IPS DF 6.9 (cell line): ENCODE data around the gene TM9SF4.
A peak's percentile ranks its signal among the peaks of the same experiment; 100 is the strongest.
"Not testable (repeated sequence)": the region's sequence is repeated elsewhere in the genome, so short reads cannot be mapped to it uniquely, and the experiment has no call there.

ENCODE experiments used
- DNase-seq: peaks from one replicate; pipeline ENCODE4 v3.0.0-alpha.2; 2013; ENCODE audit warnings: low read depth, low spot score
- H3K27ac ChIP-seq: one replicate; pipeline ENCODE4 v1.5.1; 2013; ENCODE audit warnings: low read length, control low read depth
- H3K27me3 ChIP-seq: 2 replicates; pipeline ENCODE4 v1.6.1; 2013; ENCODE audit warnings: mild to moderate bottlenecking, low read length; ENCODE audit not compliant: control insufficient read depth, insufficient read depth
- H3K36me3 ChIP-seq: 2 replicates; pipeline ENCODE4 v1.6.1; 2013; ENCODE audit warnings: low read length; ENCODE audit not compliant: control insufficient read depth, insufficient read depth
- H3K4me1 ChIP-seq: 2 replicates; pipeline ENCODE4 v1.6.1; 2013; ENCODE audit warnings: low read length; ENCODE audit not compliant: control insufficient read depth, insufficient read depth
- H3K4me3 ChIP-seq: 2 replicates; pipeline ENCODE4 v1.5.1; 2013; ENCODE audit warnings: mild to moderate bottlenecking, low read length
- H3K9me3 ChIP-seq: 2 replicates; pipeline ENCODE4 v1.6.1; 2013; ENCODE audit warnings: low read length, inconsistent platforms; ENCODE audit not compliant: control insufficient read depth, insufficient read depth
- WGBS: extraction: QIAGEN DNeasy Blood & Tissue Kit; methylation state at CpG from one replicate; pipeline ENCODE4 v1.1.7; 2013; ENCODE audit warnings: mixed read lengths, missing lambda C conversion rate; ENCODE audit not compliant: insufficient read length, insufficient coverage; 5-methylcytosine and 5-hydroxymethylcytosine counted together

Gene TM9SF4

GRCh38 chr20:32189691-32190615 lies 80.4 kb downstream of the TM9SF4 start:
- H3K27ac ChIP-seq, result no peak overlapping the region
- no peaks in the 10 kb centered on the region; the same call in 1 of the 2 replicates for H3K4me1 ChIP-seq
- H3K4me3 ChIP-seq, result peak overlapping the region; percentile 36; the same call in 1 of the 2 replicates
- H3K27me3 ChIP-seq, result no peaks in the 10 kb centered on the region
- H3K9me3 ChIP-seq, result no peaks in the 10 kb centered on the region
- no peaks in the 10 kb centered on the region for H3K36me3 ChIP-seq
- WGBS, result no CpG with 5 or more reads among the region's 88 CpGs
- no peak for DNase-seq

- Histone ChIP-seq H3K27me3 (no peaks in the 10 kb centered on the region), H3K27ac (no peak overlapping the region), H3K4me1 (no peaks in the 10 kb centered on the region; the same call in 1 of the 2 replicates), H3K9me3 (no peaks in the 10 kb centered on the region), H3K36me3 (peaks cover 6% of the 10 kb centered on the region; the same call in 1 of the 2 replicates), H3K4me3 (peak overlapping the region; percentile 36; the same call in 1 of the 2 replicates)
- no CpG with 5 or more reads among the region's 14 CpGs for WGBS
- DNase-seq, result no peak
These were observed 81.3 kb downstream of the TM9SF4 start for GRCh38 chr20:32190616-32191415.

DNA sequence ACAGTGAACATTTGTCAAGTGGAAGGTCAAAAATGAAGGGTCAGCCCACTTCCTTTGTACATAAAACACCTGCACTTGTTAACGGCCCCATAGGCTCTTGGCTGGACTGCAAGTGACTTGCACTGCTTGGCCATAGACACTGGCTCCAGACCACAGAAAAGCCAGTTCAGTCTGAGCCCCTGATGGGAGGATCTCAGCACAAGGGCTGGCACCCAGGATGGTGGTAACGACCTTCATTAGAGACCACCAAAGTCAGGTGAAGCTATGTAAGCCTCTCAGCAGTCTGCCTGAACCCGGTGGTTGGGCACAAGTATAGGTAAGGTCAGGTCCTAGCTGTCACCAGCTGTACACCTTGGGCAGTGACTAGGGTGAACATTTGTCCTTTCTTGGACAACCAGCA lies 81.9 kb downstream of the TM9SF4 start:
- no peaks in the 10 kb centered on the region; the same call in 1 of the 2 replicates for H3K4me1 ChIP-seq
- H3K36me3 ChIP-seq, result peaks cover 9% of the 10 kb centered on the region; the same call in 1 of the 2 replicates
- no CpG with 5 or more reads among the region's 3 CpGs for WGBS
- no peak for DNase-seq
- no peak overlapping the region for H3K4me3 ChIP-seq
- no peaks in the 10 kb centered on the region for H3K27me3 ChIP-seq
- no peak overlapping the region for H3K27ac ChIP-seq
- no peaks in the 10 kb centered on the region for H3K9me3 ChIP-seq

GRCh38 chr20:32191873-32192272 lies 82.4 kb downstream of the TM9SF4 start:
- H3K27me3 ChIP-seq, result no peaks in the 10 kb centered on the region
- no peaks in the 10 kb centered on the region; the same call in 1 of the 2 replicates for H3K4me1 ChIP-seq
- DNase-seq, result no peak
- H3K4me3 ChIP-seq, result no peak overlapping the region
- no peaks in the 10 kb centered on the region for H3K9me3 ChIP-seq
- H3K36me3 ChIP-seq, result peaks cover 11% of the 10 kb centered on the region
- H3K27ac ChIP-seq, result no peak overlapping the region

DNA sequence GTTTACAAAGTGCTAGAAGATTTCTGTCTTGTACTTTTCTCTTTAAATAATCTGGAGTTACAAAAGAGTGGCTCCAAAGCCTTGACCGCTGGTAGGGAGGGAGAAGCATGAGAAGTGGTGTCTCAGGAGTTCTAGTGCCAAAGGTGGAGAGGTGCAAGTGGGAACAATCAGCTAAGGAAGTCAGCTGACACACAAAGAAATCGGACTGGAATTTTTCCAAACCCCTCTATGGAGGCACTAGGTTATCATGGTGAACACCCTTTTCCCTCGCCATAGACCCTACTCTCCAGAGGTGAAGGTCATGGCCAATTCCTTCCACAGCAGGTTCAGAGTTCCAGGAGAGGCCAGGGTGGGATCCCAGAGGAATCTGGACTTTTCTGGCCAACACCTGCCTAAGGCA lies 83.2 kb downstream of the TM9SF4 start:
- no CpG with 5 or more reads among the region's 3 CpGs for WGBS
- DNase-seq, result no peak
- H3K4me1 ChIP-seq, result no peaks in the 10 kb centered on the region; the same call in 1 of the 2 replicates
- no peak overlapping the region for H3K27ac ChIP-seq
- H3K27me3 ChIP-seq, result no peaks in the 10 kb centered on the region
- H3K4me3 ChIP-seq, result no peak overlapping the region
- H3K36me3 ChIP-seq, result peaks cover 15% of the 10 kb centered on the region
- H3K9me3 ChIP-seq, result no peaks in the 10 kb centered on the region

DNA sequence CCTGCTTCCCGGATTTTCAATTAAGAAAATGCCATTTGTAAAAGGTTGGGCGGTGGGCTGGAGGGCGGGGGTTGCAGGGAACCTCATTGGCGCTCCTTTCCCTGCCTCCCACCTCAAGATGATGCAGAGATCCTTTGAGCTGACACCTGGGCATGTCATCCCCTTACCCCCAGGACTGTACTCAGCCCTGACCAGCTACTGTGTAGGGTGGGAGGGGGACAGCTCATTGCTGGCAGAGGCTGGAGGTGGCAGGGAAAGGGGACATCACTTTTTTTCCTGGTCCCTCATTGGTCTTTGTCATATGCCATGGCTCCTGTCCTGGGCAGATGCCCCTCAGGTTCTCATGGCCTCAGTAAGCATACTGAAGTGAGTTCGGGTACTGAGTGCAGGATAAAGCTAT lies 83.8 kb downstream of the TM9SF4 start:
- H3K4me3 ChIP-seq, H3K9me3 ChIP-seq, H3K27me3 ChIP-seq, H3K27ac ChIP-seq, DNase-seq, H3K4me1 ChIP-seq: not testable (repeated sequence)
- peaks cover 17% of the 10 kb centered on the region for H3K36me3 ChIP-seq
- no CpG with 5 or more reads among the region's 5 CpGs for WGBS

DNA sequence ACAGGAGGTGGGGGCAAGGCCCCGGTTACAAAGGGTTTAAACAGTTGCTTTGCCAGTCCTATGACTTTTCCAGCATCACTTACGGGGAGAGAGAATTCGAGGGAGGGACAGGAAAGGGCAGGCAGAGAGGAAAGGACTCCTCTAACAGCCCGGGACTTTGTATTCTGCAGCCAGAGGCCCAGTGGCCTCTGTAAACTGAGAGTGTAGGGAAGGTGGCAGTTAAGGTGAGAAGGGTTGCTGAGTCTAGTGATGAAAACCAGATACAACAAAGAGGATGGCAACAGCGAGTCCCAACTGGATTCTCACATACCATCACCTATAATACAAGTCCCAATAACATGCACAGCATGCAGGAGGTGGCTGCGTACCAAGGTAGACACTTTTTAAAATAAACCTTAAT lies 84.5 kb downstream of the TM9SF4 start:
- WGBS, result no CpG with 5 or more reads among the region's 6 CpGs
- Histone ChIP-seq H3K36me3 (peaks cover 17% of the 10 kb centered on the region), H3K9me3 (no peaks in the 10 kb centered on the region), H3K27me3 (no peaks in the 10 kb centered on the region), H3K4me1 (no peaks in the 10 kb centered on the region; the same call in 1 of the 2 replicates), H3K4me3 (no peak overlapping the region), H3K27ac (no peak overlapping the region)
- no peak for DNase-seq

DNA sequence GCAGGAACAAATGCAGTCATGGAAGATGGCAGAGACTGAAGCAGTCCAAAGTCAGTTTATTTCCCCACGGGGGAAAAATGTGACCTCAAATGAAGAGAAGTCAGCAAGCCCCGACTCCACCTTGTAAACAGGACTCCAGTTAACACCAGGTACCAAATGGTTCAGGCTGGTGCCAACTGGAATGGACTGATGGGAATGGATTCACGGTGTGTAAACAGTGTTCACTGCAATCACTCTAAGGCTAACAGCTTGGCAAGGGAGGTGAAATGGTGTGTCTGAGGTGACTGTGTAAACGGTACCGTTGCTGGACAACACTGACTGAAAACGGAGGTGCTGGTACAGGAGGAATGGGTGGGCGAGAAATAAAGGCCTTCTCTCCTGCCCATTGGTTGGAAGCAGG lies 86.1 kb downstream of the TM9SF4 start:
- Histone ChIP-seq H3K27me3 (no peaks in the 10 kb centered on the region), H3K36me3 (peaks cover 21% of the 10 kb centered on the region), H3K27ac (no peak overlapping the region), H3K9me3 (no peaks in the 10 kb centered on the region), H3K4me3 (no peak overlapping the region), H3K4me1 (no peaks in the 10 kb centered on the region; the same call in 1 of the 2 replicates)
- no CpG with 5 or more reads among the region's 7 CpGs for WGBS
- DNase-seq, result no peak

DNA sequence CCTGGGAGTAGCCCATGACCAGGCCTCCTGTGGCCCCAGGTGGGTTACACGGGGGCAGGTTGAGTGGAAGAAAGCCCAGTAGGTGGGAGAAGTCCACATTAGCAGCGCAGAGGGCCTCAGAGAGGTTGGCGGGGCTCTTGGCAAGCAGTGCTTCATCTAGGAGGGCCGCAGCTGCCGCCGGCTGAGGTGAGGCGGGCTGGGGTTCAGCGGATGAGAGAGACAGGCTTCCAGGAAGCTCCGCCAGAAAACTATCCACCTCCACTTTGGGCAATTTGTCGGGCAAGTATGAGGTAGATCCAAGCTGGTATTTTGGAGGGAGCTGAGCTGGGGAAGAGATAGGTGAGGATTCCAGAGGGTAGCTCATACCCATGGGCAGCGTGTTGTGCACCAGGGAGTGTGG lies 87.1 kb downstream of the TM9SF4 start:
- H3K36me3 ChIP-seq, result peaks cover 25% of the 10 kb centered on the region
- not testable (repeated sequence) for H3K27me3 ChIP-seq, H3K4me3 ChIP-seq, H3K27ac ChIP-seq, DNase-seq, H3K9me3 ChIP-seq, H3K4me1 ChIP-seq
- no CpG with 5 or more reads among the region's 11 CpGs for WGBS

DNA sequence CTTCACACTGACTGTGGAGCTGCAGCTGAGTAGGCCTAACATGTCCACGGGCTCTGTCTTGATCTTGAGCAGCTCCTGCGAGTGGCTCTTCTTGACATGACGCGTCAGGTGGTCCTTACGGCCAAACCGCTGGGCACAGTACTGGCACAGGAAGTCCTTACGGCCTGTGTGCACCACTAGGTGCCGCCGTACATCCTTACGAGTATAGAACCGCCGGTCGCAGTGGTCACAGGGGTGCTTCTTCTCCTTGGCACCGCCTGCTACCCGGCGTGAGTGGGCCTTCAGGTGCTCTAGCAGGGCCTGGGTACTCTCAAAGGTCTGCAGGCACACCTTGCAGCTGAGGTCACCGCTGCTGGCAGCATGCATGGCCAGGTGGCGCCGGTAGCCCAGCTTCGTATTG lies 87.6 kb downstream of the TM9SF4 start:
- peaks cover 27% of the 10 kb centered on the region for H3K36me3 ChIP-seq
- H3K27me3 ChIP-seq, DNase-seq, H3K9me3 ChIP-seq, H3K4me1 ChIP-seq, H3K27ac ChIP-seq, H3K4me3 ChIP-seq: not testable (repeated sequence)
- no CpG with 5 or more reads among the region's 20 CpGs for WGBS
